ENCODE data around the gene CELSR2. TPM values are rescaled to one million over a fixed set of nuclear protein-coding genes. Genes with fewer than 3 reads are reported as not detected.

The CELSR2 gene
- total RNA-seq, 1 donor from 2014 or later: 4.3 TPM

- DNase-seq (ENCODE audit: extremely low read depth, low read depth, low spot score): no peak
Measured at GRCh38 chr1:109229531-109230127, 19.7 kb upstream of the CELSR2 start.

- no peak for DNase-seq (ENCODE audit: extremely low read depth, low read depth, low spot score)
Measured at GRCh38 chr1:109231066-109231465, 18.3 kb upstream of the CELSR2 start.

- DNase-seq (ENCODE audit: extremely low read depth, low read depth, low spot score): no peak
Measured at GRCh38 chr1:109235137-109235536, 14.2 kb upstream of the CELSR2 start.

GRCh38 chr1:109237512-109237911 is 11.8 kb upstream of the CELSR2 start:
- DNase-seq (ENCODE audit: extremely low read depth, low read depth, low spot score): no peak

GRCh38 chr1:109238382-109238781 is 11.0 kb upstream of the CELSR2 start:
- no peak for DNase-seq (ENCODE audit: extremely low read depth, low read depth, low spot score)

- DNase-seq (ENCODE audit: extremely low read depth, low read depth, low spot score): no peak
Measured at GRCh38 chr1:109239047-109239408, 10.3 kb upstream of the CELSR2 start.

- DNase-seq (ENCODE audit: extremely low read depth, low read depth, low spot score): no peak
Measured at GRCh38 chr1:109239409-109240068, 9.8 kb upstream of the CELSR2 start.

- DNase-seq (ENCODE audit: extremely low read depth, low read depth, low spot score): no peak
Measured at GRCh38 chr1:109240158-109241152, 8.9 kb upstream of the CELSR2 start.

- DNase-seq (ENCODE audit: extremely low read depth, low read depth, low spot score): no peak
Measured at GRCh38 chr1:109241344-109241743, 8.0 kb upstream of the CELSR2 start.

GRCh38 chr1:109241841-109242345 is 7.4 kb upstream of the CELSR2 start:
- no peak for DNase-seq (ENCODE audit: extremely low read depth, low read depth, low spot score)

GRCh38 chr1:109242387-109242786 is 7.0 kb upstream of the CELSR2 start:
- DNase-seq (ENCODE audit: extremely low read depth, low read depth, low spot score): no peak

GRCh38 chr1:109243221-109243620 is 6.1 kb upstream of the CELSR2 start:
- DNase-seq (ENCODE audit: extremely low read depth, low read depth, low spot score): no peak

- DNase-seq (ENCODE audit: extremely low read depth, low read depth, low spot score): no peak
Measured at GRCh38 chr1:109243860-109244552, 5.3 kb upstream of the CELSR2 start.

GRCh38 chr1:109246141-109246551 is 3.2 kb upstream of the CELSR2 start:
- no peak for DNase-seq (ENCODE audit: extremely low read depth, low read depth, low spot score)

GRCh38 chr1:109247401-109248365 is 1.7 kb upstream of the CELSR2 start:
- DNase-seq (ENCODE audit: extremely low read depth, low read depth, low spot score): no peak

- DNase-seq (ENCODE audit: extremely low read depth, low read depth, low spot score): no peak
Measured at GRCh38 chr1:109248444-109248796, 919 bp upstream of the CELSR2 start.

GRCh38 chr1:109249654-109250401 is 489 bp downstream of the CELSR2 start:
- DNase-seq (ENCODE audit: extremely low read depth, low read depth, low spot score): no peak

GRCh38 chr1:109250454-109251276 is 1.3 kb downstream of the CELSR2 start:
- DNase-seq (ENCODE audit: extremely low read depth, low read depth, low spot score): no peak
